Endothelial cell (in vitro differentiated cells): ENCODE results near the gene TLR7. TPM values are rescaled to one million over a fixed set of nuclear protein-coding genes. Genes with fewer than 3 reads are reported as not detected.

ENCODE experiments used
- DNase-seq: peaks from one replicate; pipeline ENCODE4 v3.0.0; 2021; ENCODE audit warnings: low spot score
- H3K27ac Mint-ChIP-seq: one replicate; pipeline ENCODE4 v1.8.0; 2021; ENCODE audit warnings: mixed read lengths, inconsistent platforms; ENCODE audit not compliant: unreplicated experiment
- H3K27me3 Mint-ChIP-seq: one replicate; pipeline ENCODE4 v1.8.0; 2021; ENCODE audit warnings: mild to moderate bottlenecking, moderate library complexity, mixed read lengths, inconsistent platforms; ENCODE audit not compliant: unreplicated experiment
- H3K36me3 Mint-ChIP-seq: one replicate; pipeline ENCODE4 v1.8.0; 2021; ENCODE audit warnings: mild to moderate bottlenecking, low read depth, mixed read lengths, inconsistent platforms; ENCODE audit not compliant: unreplicated experiment
- H3K4me1 Mint-ChIP-seq: one replicate; pipeline ENCODE4 v1.8.0; 2021; ENCODE audit warnings: mild to moderate bottlenecking, mixed read lengths, inconsistent platforms; ENCODE audit not compliant: unreplicated experiment
- H3K4me3 Mint-ChIP-seq: one replicate; pipeline ENCODE4 v1.8.0; 2021; ENCODE audit warnings: mild to moderate bottlenecking, mixed read lengths, inconsistent platforms; ENCODE audit not compliant: unreplicated experiment
- H3K9me3 Mint-ChIP-seq: one replicate; pipeline ENCODE4 v1.8.0; 2021; ENCODE audit warnings: mixed read lengths, inconsistent platforms; ENCODE audit not compliant: unreplicated experiment
- CTCF ChIP-seq: fragments of 200-600 bp; sonication (generic); IDR thresholded peaks from one replicate; pipeline ENCODE4 v1.5.0; 2021; ENCODE audit warnings: antibody characterized with exemption; ENCODE audit not compliant: unreplicated experiment
- total RNA-seq: library from RNA; stranded (reverse); fragmentation: NEBNext Ultra II Directional; extraction: Animal tissue kit (Norgen Biotek cat#: 25700); gene quantifications from one replicate; pipeline ENCODE4 v1.2.1, GENCODE V29; 2021; ENCODE audit not compliant: unreplicated experiment

The TLR7 gene
- total RNA-seq, 1 donor from 2014 or later = not detected

GRCh38 chrX:12932244-12932643 is 65.4 kb downstream of the TLR7 start:
- Mint-ChIP-seq H3K9me3 (no peaks in the 10 kb centered on the region), H3K4me3 (no peak overlapping the region), H3K27ac (no peak overlapping the region)

GRCh38 chrX:12934850-12935249 is 68.0 kb downstream of the TLR7 start:
- H3K4me1 Mint-ChIP-seq = no peaks in the 10 kb centered on the region
- no peaks in the 10 kb centered on the region for H3K27me3 Mint-ChIP-seq
- no peak overlapping the region for H3K27ac Mint-ChIP-seq
- H3K4me3 Mint-ChIP-seq = no peak overlapping the region
- no peak for DNase-seq
- TF ChIP-seq CTCF = no peak
- H3K36me3 Mint-ChIP-seq = no peaks in the 10 kb centered on the region
- H3K9me3 Mint-ChIP-seq = no peaks in the 10 kb centered on the region

More at GRCh38 chrX:12932244-12932643, 65.4 kb downstream of the TLR7 start:
- Mint-ChIP-seq H3K27me3 (no peaks in the 10 kb centered on the region), H3K36me3 (no peaks in the 10 kb centered on the region), H3K4me1 (no peaks in the 10 kb centered on the region)
- no peak for TF ChIP-seq CTCF
- no peak for DNase-seq

- no peak for DNase-seq
- H3K27me3 Mint-ChIP-seq = no peaks in the 10 kb centered on the region
- no peaks in the 10 kb centered on the region for H3K4me1 Mint-ChIP-seq
- H3K36me3 Mint-ChIP-seq = no peaks in the 10 kb centered on the region
- no peaks in the 10 kb centered on the region for H3K9me3 Mint-ChIP-seq
- H3K27ac Mint-ChIP-seq = no peak overlapping the region
- no peak overlapping the region for H3K4me3 Mint-ChIP-seq
- no peak for TF ChIP-seq CTCF
Measured at GRCh38 chrX:12936947-12937346, 70.1 kb downstream of the TLR7 start.

Other genes starting within 250 kb of the TLR7 start
- gene PRPS2, start 75.7 kb upstream of the TLR7 start, total RNA-seq = 6.2 TPM
- gene TLR8, start 39.5 kb downstream of the TLR7 start, total RNA-seq = not detected
- gene TMSB4X, start 108.0 kb downstream of the TLR7 start, total RNA-seq = 3,201 TPM
- gene FAM9C, start 177.5 kb downstream of the TLR7 start, total RNA-seq = not detected